GM18868 (cell line): ENCODE measurements around the gene MEIS2.

Experiments
- ATAC-seq: cut with Tn5 transposase; IDR thresholded peaks from one replicate; pipeline ENCODE4 v1.9.1; 2021; ENCODE audit warnings: mild to moderate bottlenecking, moderate library complexity; ENCODE audit not compliant: unreplicated experiment

MEIS2 gene

DNA sequence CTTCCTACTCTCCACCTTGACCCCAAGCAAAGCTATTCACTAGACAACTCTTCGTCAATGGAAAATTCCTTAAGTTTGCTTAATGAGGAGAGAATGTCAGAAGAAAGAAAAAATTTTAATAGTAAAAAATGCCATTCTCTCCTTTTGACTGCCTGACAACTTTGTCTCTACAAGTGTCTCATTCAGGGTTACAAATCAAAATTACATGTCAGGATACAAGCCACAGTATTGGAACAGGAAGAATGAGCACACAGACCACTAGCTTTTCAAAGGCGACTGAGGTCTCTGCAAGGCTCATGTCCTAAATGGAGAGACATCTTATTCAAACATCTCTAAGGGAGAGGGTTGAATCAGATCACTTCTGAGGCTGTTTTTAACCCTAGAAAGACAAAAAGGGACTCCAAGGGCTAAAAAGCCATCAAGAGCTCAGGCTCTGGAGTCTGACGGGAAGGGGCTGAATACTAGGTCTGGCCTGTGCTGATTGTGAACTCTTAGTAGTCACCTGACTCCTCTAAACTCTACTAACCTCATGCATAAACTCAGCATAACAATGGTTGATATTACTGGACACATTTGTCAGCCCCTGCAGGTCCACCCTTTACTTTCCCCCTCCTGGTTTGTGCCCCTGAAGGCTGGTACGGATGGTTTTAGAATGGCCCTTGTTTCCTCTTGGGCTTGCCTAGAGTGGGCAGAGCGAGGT, 12.8 kb upstream of the MEIS2 start:
- ATAC-seq: no peak

DNA sequence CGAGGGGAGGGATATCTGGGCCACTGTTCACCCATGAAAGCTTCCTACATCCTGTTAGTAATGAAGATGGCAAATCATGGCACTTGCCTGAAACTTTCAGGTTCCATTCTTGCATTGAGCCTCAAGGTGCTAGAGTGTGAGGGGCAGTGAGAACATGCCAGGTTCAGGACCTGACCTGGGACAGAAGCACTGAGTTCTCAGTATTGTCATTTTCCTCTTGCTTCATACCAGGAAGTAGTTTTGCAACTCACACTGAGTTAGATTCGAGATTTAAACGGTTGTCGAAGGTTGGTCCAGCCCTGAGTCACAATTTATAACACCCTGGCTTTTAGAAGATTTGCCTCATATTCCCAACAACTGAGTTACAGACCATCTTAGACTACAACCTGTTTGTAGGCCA, 11.8 kb upstream of the MEIS2 start:
- ATAC-seq: no peak

GRCh38 chr15:37111427-37111717, 11.0 kb upstream of the MEIS2 start:
- ATAC-seq: no peak

DNA sequence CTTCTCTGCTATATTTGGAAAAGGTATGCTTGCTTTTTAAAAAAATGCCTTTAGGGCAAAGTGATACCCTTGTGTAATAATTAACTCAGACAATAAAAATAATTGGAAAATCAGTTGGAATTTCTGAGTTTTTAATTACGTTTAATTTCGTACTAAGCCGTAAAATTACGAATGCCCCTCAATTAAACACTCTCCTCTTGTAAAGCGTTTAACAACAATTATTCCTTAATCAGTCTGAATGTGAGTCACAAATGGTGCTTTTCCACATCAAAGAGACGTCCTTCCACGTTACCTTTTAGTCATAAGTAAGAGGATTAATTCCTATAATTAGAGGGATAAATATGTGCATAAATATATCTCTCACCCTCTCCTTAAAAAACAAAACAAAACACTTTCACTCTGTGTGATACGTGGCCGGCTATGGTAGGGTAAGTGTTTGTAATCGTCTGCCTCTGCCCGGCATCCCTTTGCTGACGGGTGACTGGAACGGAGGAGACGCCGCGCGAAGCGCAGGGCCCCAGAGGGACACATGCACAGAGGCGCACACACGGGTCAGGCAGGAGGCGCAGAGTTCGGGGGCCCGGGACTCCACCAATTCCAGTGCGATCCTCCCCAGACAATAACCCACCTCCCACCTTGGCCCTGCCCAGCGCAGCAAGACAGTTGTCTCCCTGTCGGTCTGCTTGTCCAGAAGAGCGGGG, 9.7 kb upstream of the MEIS2 start:
- ATAC-seq: no peak

DNA sequence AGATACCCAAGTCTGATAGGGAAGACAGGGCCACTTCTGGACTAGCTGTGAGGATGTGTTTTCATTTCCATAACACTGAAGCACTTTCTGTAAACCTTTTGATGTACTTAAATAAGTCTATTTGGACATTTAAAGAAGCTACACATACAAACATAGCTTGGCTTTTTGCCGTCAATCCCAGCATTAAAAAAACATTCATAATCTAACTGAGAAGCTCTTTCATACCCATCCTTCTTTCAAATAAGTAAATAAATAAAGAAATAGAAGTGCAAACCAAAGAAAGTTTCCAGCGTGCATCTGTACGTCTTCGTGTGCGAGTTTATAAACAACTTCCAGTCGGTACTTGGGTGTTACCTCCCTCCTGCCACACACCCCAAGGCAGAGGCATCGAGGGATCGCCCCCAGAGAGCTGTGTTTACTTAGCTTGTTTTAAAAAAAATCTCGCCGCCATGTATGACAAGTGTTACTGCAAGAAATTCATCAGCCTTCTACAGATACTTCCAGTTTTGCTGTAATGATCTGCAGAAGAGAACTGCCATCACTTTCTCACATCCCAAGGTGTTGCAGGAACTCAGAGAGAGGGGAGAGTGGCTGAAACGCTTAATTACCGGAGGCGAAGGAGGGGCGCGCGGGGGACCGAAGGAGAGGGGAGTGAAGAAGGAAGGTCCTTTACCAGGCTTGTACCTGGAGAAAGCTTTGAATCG, 9.0 kb upstream of the MEIS2 start:
- ATAC-seq: no peak

GRCh38 chr15:37108381-37109167, 8.2 kb upstream of the MEIS2 start:
- no peak for ATAC-seq

- ATAC-seq: no peak
Measured at GRCh38 chr15:37107744-37108380, 7.5 kb upstream of the MEIS2 start.

GRCh38 chr15:37107071-37107743, 6.9 kb upstream of the MEIS2 start:
- no peak for ATAC-seq

DNA sequence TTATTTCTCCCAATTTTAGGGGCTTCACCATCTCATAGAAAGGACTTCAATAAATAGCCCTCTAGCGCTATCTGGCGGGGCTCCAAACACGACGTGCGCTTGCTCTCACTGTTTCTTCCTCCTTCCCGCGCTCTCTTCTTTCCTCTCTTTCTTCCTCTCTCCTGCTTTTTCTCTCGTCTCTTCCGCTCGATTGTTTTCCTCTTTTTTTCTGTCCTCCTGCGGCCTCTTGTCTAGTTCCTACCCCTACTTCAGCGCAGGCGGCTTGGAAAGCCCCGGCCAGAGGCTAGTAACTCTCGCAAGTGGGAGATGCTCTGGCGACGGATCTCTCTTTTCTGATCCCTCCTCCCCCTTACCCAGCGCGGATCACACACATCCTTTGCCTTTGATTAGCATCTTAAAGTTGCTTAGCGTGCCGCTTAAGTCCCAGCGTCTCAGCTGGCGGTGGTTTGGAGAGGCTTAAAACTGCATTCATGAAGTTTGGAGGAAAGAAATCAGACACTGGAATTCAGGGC, 6.2 kb upstream of the MEIS2 start:
- no peak for ATAC-seq

DNA sequence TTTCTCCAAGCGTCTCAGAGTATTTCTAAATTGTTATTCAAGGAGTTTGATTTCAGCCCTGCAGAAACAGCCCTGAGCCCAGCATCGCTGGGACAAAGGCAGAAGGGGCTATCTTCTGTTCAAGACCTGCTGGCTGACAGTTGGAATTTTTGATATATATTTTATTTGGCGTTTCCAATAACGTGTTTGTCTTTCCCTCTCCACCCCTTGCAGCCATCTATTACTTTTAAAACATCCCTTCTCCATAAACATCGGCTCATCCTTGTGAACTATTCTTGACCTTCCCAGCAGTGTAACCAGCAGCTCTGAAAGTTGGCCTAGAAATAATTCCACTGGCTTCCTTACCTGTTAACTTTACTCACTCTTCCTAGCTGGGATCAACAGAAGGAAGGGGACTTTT, 5.5 kb upstream of the MEIS2 start:
- no peak for ATAC-seq

DNA sequence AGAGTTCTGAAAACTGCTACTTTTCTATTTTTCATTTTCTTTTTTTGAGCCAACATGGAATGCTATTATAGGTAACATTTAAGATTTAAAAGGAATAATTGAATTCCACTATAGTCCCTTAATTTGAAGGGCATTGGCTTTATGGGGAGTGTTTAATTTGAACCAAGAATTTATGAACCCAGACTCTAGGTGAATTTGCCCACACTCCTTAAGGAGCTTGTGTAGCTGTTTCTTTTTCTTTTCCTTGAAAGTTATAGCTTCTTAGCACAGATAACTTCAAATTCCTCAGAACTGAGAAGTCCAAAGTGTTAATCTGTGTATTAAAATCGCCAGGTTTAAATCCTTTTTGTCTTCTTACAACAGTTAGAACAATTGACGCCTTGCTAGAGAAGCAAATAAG, 4.7 kb upstream of the MEIS2 start:
- ATAC-seq: no peak

- no peak for ATAC-seq
Measured at GRCh38 chr15:37104424-37104981, 4.2 kb upstream of the MEIS2 start.

DNA sequence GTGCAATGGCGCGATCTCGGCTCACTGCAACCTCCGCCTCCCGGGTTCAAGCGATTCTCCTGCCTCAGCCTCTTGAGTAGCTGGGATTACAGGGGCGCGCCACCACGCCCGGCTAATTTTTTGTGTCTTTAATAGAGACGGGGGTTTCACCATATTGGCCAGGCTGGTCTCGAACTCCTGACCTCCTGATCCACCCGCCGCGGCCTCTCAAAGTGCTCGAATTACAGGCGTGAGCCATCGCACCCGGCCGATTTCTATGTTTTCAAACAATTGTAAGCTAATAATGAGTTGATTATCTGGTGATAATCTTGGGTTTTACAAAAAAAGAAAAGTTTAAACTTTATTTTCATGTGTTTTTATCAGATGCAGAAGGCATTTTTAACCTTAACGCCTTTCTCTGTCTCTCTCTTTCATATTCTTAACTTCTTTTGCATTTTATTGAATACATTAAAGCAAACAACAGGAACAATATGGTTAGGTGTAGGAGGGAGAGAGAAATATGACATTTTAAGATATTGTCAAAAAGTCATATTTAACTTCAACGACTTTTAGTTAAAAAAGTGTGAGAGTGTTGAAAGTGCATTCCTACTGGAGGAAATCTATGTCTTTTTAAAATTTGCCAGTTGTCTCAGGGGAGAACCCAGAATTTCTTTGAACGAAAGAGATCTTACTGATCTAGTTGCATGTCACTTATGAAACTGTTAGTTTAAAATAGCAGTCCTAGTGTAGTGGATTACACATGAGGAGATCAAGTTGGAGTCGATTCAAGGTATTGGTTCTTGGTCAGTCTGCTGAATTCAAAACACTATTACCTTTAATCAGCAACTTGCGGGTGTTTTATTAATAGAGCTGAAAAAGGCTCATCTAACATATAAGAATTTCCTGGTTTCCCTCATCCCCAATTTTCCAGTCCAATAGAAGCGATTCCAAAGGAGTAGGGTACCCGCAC, 3.4 kb upstream of the MEIS2 start:
- no peak for ATAC-seq

DNA sequence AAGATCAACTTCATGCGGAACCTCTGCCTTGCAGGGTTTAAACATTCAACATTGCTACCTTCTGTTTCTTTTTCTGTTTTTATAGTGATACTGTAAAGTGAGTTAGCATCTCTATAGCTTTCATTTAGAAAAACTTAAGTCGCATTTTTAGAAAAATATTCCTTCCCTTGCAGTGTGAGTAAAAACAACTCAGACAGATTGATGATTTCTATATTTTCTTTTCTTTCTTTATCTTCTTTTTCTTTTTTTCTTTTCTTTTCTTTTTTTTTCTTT, 2.8 kb upstream of the MEIS2 start:
- no peak for ATAC-seq

- no peak for ATAC-seq
Measured at GRCh38 chr15:37102305-37103162, 2.2 kb upstream of the MEIS2 start.

GRCh38 chr15:37101980-37102304, 1.6 kb upstream of the MEIS2 start:
- no peak for ATAC-seq

- ATAC-seq: peak; percentile 17
Measured at GRCh38 chr15:37100966-37101215, 542 bp upstream of the MEIS2 start.

DNA sequence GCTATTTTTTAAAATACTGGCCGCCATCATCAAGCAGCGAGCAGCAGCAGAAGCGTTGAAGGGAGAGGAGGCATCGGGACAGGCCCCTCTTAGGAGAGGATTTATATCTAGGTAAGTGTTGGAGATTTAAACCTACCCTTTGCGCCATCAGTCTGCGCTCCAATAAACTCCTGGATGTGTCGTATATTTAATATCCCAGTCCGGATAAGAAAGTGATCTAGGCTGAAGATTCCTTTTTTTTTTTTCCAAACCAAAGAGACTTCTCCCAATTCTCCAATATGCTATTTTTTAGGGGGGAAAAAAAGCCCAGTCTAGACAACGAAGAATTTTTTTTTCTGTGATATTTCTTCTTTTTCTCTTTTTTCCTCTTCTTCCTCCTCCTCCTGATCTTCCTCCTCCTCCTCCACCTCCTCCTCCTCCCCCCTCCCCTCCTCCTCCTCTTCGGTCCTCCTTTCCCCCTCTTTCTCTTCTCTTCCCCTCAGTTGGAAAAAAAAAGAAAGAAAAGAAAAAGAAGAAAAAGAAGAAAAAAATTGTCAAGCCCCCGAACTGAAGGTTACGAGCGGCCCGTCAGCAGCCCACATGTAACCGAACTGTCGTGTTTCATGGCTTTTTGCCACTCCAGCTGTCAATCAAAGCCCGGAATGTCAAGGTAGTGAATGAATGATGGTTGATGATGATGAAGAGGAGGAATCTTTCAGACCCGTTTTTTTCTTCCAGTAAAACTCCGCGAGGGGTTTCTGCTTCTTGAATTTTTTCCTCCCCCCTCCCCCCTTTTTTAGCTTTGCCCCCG, 835 bp downstream of the MEIS2 start:
- ATAC-seq: peak; percentile 0
